ENCODE data around the gene DDX1. TPM values are rescaled to one million over a fixed set of nuclear protein-coding genes. Genes with fewer than 3 reads are reported as not detected.

DDX1 gene
- total RNA-seq, 1 experiment from 2014 or later, result 120 TPM

GRCh38 chr2:15630121-15630977, 38.7 kb downstream of the DDX1 start:
- no peak for DNase-seq (ENCODE audit: low spot score)

GRCh38 chr2:15630978-15631719, 39.5 kb downstream of the DDX1 start:
- DNase-seq (ENCODE audit: low spot score), result no peak

- DNase-seq (ENCODE audit: low spot score), result no peak
Measured at GRCh38 chr2:15631883-15632282, 40.2 kb downstream of the DDX1 start.

GRCh38 chr2:15633043-15633970, 41.6 kb downstream of the DDX1 start:
- no peak for DNase-seq (ENCODE audit: low spot score)

- no peak for DNase-seq (ENCODE audit: low spot score)
Measured at GRCh38 chr2:15633971-15634346, 42.3 kb downstream of the DDX1 start.

- DNase-seq (ENCODE audit: low spot score), result peak; percentile 8
Measured at GRCh38 chr2:15634846-15635490, 43.3 kb downstream of the DDX1 start.

GRCh38 chr2:15636972-15637785, 45.5 kb downstream of the DDX1 start:
- DNase-seq (ENCODE audit: low spot score), result peak; percentile 49

GRCh38 chr2:15638720-15639119, 47.1 kb downstream of the DDX1 start:
- peak; percentile 16 for DNase-seq (ENCODE audit: low spot score)

- DNase-seq (ENCODE audit: low spot score), result no peak
Measured at GRCh38 chr2:15639323-15640251, 47.9 kb downstream of the DDX1 start.

GRCh38 chr2:15640261-15640711, 48.6 kb downstream of the DDX1 start:
- peak; percentile 48 for DNase-seq (ENCODE audit: low spot score)

GRCh38 chr2:15640784-15641183, 49.1 kb downstream of the DDX1 start:
- no peak for DNase-seq (ENCODE audit: low spot score)

- no peak for DNase-seq (ENCODE audit: low spot score)
Measured at GRCh38 chr2:15641530-15641982, 49.9 kb downstream of the DDX1 start.

- DNase-seq (ENCODE audit: low spot score), result no peak
Measured at GRCh38 chr2:15642011-15642814, 50.5 kb downstream of the DDX1 start.

- DNase-seq (ENCODE audit: low spot score), result no peak
Measured at GRCh38 chr2:15642815-15643500, 51.3 kb downstream of the DDX1 start.

GRCh38 chr2:15643791-15644585, 52.3 kb downstream of the DDX1 start:
- no peak for DNase-seq (ENCODE audit: low spot score)

- DNase-seq (ENCODE audit: low spot score), result no peak
Measured at GRCh38 chr2:15645300-15645699, 53.6 kb downstream of the DDX1 start.
